GM19452 (cell line): ENCODE data around the gene EBPL.
"Not testable (repeated sequence)": the region's sequence is repeated elsewhere in the genome, so short reads cannot be mapped to it uniquely, and the experiment has no call there.

Source experiments
- ATAC-seq: cut with Tn5 transposase; IDR thresholded peaks from one replicate; pipeline ENCODE4 v1.9.1; 2021; ENCODE audit not compliant: unreplicated experiment

The EBPL gene

GRCh38 chr13:49690995-49691784, at the start of gene EBPL:
EBPL (minus strand) TSS chr13:49691486; CDS start chr13:49691424, 62 bp downstream.
- ATAC-seq, result peak; percentile 97

GRCh38 chr13:49740870-49741269, 49.6 kb upstream of the EBPL start:
- ATAC-seq, result no peak

- ATAC-seq, result no peak
Observed at GRCh38 chr13:49739498-49740187, 48.4 kb upstream of the EBPL start.

GRCh38 chr13:49733181-49733951, 42.1 kb upstream of the EBPL start:
- no peak for ATAC-seq

- ATAC-seq, result no peak
Observed at GRCh38 chr13:49731766-49732165, 40.5 kb upstream of the EBPL start.

- no peak for ATAC-seq
Observed at GRCh38 chr13:49716615-49717014, 25.3 kb upstream of the EBPL start.

- ATAC-seq, result no peak
Observed at GRCh38 chr13:49714757-49715156, 23.5 kb upstream of the EBPL start.

GRCh38 chr13:49711218-49711863, 20.1 kb upstream of the EBPL start:
- ATAC-seq, result no peak

GRCh38 chr13:49704264-49704663, 13.0 kb upstream of the EBPL start:
- not testable (repeated sequence) for ATAC-seq

GRCh38 chr13:49701491-49701890, 10.2 kb upstream of the EBPL start:
- ATAC-seq, result no peak

- ATAC-seq, result no peak
Observed at GRCh38 chr13:49697468-49697867, 6.2 kb upstream of the EBPL start.

- no peak for ATAC-seq
Observed at GRCh38 chr13:49694446-49694845, 3.2 kb upstream of the EBPL start.

- no peak for ATAC-seq
Observed at GRCh38 chr13:49693877-49694276, 2.6 kb upstream of the EBPL start.

- ATAC-seq, result no peak
Observed at GRCh38 chr13:49693191-49693733, 2.0 kb upstream of the EBPL start.

GRCh38 chr13:49690133-49690994, 922 bp downstream of the EBPL start:
- ATAC-seq, result peak; percentile 27

GRCh38 chr13:49683489-49683888, 7.8 kb downstream of the EBPL start:
- ATAC-seq, result no peak

GRCh38 chr13:49681842-49682435, 9.3 kb downstream of the EBPL start:
- no peak for ATAC-seq

GRCh38 chr13:49679246-49679645, 12.0 kb downstream of the EBPL start:
- ATAC-seq, result no peak

GRCh38 chr13:49678191-49678914, 12.9 kb downstream of the EBPL start:
- ATAC-seq, result no peak
